HepG2 (cell line): ENCODE measurements around the gene CTNNA3.

ENCODE experiments used
- CENPT ChIP-seq: sonication (generic); formaldehyde crosslinking; IDR thresholded peaks from 2 replicates; pipeline ENCODE4 v1.8.0; 2022; ENCODE audit warnings: low read depth, mild to moderate bottlenecking, moderate library complexity, missing genetic modification reagents
- JUND ChIP-seq: sonication (generic); formaldehyde crosslinking; IDR thresholded peaks from 2 replicates; pipeline ENCODE4 v1.8.0; 2022; ENCODE audit warnings: mild to moderate bottlenecking, missing genetic modification reagents
- NFE2L2 ChIP-seq: fragments of 150-350 bp; IDR thresholded peaks from 2 replicates; pipeline ENCODE4 v1.6.1; 2014; ENCODE audit warnings: low read length
- NFIC ChIP-seq: IDR thresholded peaks from 2 replicates; pipeline ENCODE4 v1.6.1; 2012; ENCODE audit warnings: mild to moderate bottlenecking, low read length, inconsistent platforms
- TF ChIP-seq, protein P1 (sequence below): sonication (generic); formaldehyde crosslinking; IDR thresholded peaks from 2 replicates; pipeline ENCODE4 v1.8.1; 2023; ENCODE audit warnings: missing genetic modification reagents, inconsistent platforms, borderline replicate concordance
- TF ChIP-seq, protein P2 (sequence below): sonication (generic); formaldehyde crosslinking; conservative IDR thresholded peaks from 2 replicates; pipeline ENCODE4 v1.8.1; 2023; ENCODE audit warnings: missing genetic modification reagents
- TF ChIP-seq, protein P3 (sequence below): sonication (generic); formaldehyde crosslinking; IDR thresholded peaks from 2 replicates; pipeline ENCODE4 v1.5.0; 2020; ENCODE audit warnings: mild to moderate bottlenecking, missing genetic modification reagents, moderate library complexity

DNA sequence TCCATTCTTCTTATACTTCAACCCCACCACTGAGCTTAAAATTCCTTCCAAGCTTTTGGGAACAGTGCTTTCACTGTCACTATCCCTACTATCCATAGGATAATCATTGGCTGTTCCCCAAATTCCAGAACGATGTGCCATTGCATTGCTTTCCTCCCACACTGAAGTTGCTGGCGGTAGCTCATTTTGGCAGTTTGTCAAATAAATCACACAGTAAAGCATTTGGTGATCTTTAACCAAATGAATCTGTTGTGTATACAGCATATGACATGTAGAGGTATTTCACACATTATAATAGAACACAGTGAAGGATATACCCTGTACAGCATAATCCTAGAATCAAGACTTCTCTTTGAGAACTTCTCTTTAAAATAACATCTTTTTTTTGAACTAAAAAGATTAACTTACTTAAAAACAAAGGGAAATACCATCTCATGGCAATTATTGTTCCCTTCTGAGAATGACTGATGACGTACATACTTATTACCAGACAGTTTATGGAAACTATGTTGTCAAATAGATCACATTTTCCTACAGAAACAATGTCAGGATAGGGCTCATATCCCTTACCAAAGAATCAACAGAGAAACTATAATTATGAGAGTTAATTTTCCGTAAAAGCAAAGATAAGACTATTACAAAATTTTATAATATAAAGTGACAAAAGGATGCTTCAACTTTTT lies 93.6 kb downstream of the CTNNA3 start:
- TF ChIP-seq CENPT (CRISPR knock-in tag), result no peak
- TF ChIP-seq NFIC, result no peak
- TF ChIP-seq, protein P1, sequence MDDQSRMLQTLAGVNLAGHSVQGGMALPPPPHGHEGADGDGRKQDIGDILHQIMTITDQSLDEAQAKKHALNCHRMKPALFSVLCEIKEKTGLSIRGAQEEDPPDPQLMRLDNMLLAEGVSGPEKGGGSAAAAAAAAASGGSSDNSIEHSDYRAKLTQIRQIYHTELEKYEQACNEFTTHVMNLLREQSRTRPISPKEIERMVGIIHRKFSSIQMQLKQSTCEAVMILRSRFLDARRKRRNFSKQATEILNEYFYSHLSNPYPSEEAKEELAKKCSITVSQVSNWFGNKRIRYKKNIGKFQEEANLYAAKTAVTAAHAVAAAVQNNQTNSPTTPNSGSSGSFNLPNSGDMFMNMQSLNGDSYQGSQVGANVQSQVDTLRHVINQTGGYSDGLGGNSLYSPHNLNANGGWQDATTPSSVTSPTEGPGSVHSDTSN (CRISPR knock-in tag), result no peak
- TF ChIP-seq JUND (CRISPR knock-in tag), result no peak
- TF ChIP-seq NFE2L2, result no peak
- TF ChIP-seq, protein P2, sequence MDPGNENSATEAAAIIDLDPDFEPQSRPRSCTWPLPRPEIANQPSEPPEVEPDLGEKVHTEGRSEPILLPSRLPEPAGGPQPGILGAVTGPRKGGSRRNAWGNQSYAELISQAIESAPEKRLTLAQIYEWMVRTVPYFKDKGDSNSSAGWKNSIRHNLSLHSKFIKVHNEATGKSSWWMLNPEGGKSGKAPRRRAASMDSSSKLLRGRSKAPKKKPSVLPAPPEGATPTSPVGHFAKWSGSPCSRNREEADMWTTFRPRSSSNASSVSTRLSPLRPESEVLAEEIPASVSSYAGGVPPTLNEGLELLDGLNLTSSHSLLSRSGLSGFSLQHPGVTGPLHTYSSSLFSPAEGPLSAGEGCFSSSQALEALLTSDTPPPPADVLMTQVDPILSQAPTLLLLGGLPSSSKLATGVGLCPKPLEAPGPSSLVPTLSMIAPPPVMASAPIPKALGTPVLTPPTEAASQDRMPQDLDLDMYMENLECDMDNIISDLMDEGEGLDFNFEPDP (CRISPR knock-in tag), result no peak
- TF ChIP-seq, protein P3, sequence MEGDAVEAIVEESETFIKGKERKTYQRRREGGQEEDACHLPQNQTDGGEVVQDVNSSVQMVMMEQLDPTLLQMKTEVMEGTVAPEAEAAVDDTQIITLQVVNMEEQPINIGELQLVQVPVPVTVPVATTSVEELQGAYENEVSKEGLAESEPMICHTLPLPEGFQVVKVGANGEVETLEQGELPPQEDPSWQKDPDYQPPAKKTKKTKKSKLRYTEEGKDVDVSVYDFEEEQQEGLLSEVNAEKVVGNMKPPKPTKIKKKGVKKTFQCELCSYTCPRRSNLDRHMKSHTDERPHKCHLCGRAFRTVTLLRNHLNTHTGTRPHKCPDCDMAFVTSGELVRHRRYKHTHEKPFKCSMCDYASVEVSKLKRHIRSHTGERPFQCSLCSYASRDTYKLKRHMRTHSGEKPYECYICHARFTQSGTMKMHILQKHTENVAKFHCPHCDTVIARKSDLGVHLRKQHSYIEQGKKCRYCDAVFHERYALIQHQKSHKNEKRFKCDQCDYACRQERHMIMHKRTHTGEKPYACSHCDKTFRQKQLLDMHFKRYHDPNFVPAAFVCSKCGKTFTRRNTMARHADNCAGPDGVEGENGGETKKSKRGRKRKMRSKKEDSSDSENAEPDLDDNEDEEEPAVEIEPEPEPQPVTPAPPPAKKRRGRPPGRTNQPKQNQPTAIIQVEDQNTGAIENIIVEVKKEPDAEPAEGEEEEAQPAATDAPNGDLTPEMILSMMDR (CRISPR knock-in tag), result no peak
